Fibroblast of lung (primary cell): ENCODE measurements around the gene PAM. TPM values are rescaled to one million over a fixed set of nuclear protein-coding genes. Genes with fewer than 3 reads are reported as not detected.

Experiments used
- DNase-seq, 2 donors: peaks; one replicate each; pipeline versions ENCODE4 v3.0.0 to v3.0.0-alpha.2; 2010; ENCODE audit warnings: low read depth in 2 of 2
- H2AFZ ChIP-seq: 2 replicates; pipeline ENCODE4 v1.5.1; 2012; ENCODE audit warnings: low read length, control low read depth, inconsistent platforms
- H3K27ac ChIP-seq: 2 replicates; pipeline ENCODE4 v1.5.1; 2011; ENCODE audit warnings: low read length, control low read depth; ENCODE audit not compliant: insufficient read depth
- H3K27me3 ChIP-seq: 2 replicates; pipeline ENCODE4 v1.5.1; 2011; ENCODE audit warnings: mild to moderate bottlenecking, low read length; ENCODE audit not compliant: control insufficient read depth, insufficient read depth
- H3K36me3 ChIP-seq: 2 replicates; pipeline ENCODE4 v1.5.1; 2011; ENCODE audit warnings: low read length; ENCODE audit not compliant: control insufficient read depth, insufficient read depth
- H3K4me1 ChIP-seq: 2 replicates; pipeline ENCODE4 v1.5.1; 2011; ENCODE audit warnings: low read length; ENCODE audit not compliant: control insufficient read depth, insufficient read depth; ENCODE audit errors: extremely low read depth
- H3K4me2 ChIP-seq: 2 replicates; pipeline ENCODE4 v1.5.1; 2011; ENCODE audit warnings: low read length, control low read depth; ENCODE audit not compliant: insufficient read depth; ENCODE audit errors: extremely low read depth
- H3K4me3 ChIP-seq, 4 experiments: fragments of 200-600 bp in 1 of 4; sonication (generic) in 1 of 4; replicated peaks in 1 of 4; 2 replicates each; pipeline ENCODE4 v1.5.1; 2011 to 2016; ENCODE audit warnings: low read length in 4 of 4, low read depth in 3 of 4, mild to moderate bottlenecking in 3 of 4, control low read depth in 2 of 4, inconsistent platforms in 1 of 4, mixed read lengths in 1 of 4; ENCODE audit not compliant: insufficient read depth in 1 of 4; ENCODE audit errors: control extremely low read depth in 1 of 4
- H3K79me2 ChIP-seq: 2 replicates; pipeline ENCODE4 v1.5.1; 2012; ENCODE audit warnings: mild to moderate bottlenecking, low read length, inconsistent platforms; ENCODE audit not compliant: control insufficient read depth, insufficient read depth
- H3K9ac ChIP-seq: 2 replicates; pipeline ENCODE4 v1.5.1; 2011; ENCODE audit warnings: mild to moderate bottlenecking, low read length, control low read depth; ENCODE audit not compliant: insufficient read depth
- H3K9me3 ChIP-seq: 2 replicates; pipeline ENCODE4 v1.5.1; 2012; ENCODE audit warnings: low read depth, low read length; ENCODE audit not compliant: control insufficient read depth, insufficient read depth
- H4K20me1 ChIP-seq: 2 replicates; pipeline ENCODE4 v1.5.1; 2011; ENCODE audit warnings: low read length; ENCODE audit not compliant: control insufficient read depth, insufficient read depth; ENCODE audit errors: extremely low read depth
- CTCF ChIP-seq, 2 donors: IDR thresholded peaks in 1 of 2; conservative IDR thresholded peaks in 1 of 2; 1 replicate in 1 of 2; 2 replicates in 1 of 2; pipeline ENCODE4 v1.5.1; 2011 to 2012; ENCODE audit warnings: low read length in 2 of 2, control low read depth in 1 of 2, inconsistent platforms in 1 of 2, low read depth in 1 of 2, mild to moderate bottlenecking in 1 of 2
- EZH2 ChIP-seq: IDR thresholded peaks from 2 replicates; pipeline ENCODE4 v1.5.1; 2012; ENCODE audit warnings: low read length, control low read depth, mild to moderate bottlenecking; ENCODE audit errors: missing control alignments
- polyA plus RNA-seq, 2 donors: library from polyadenylated mRNA; depleted of rRNA in 1 of 2; stranded (reverse) in 1 of 2; unstranded in 1 of 2; fragments of >200 nt; gene quantifications; 2 replicates each; pipeline ENCODE4 v1.2.1, GENCODE V29; 2011 to 2012; ENCODE audit warnings: missing spikeins in 1 of 2
- total RNA-seq: library from RNA; depleted of rRNA; stranded (reverse); fragments of >200 nt; gene quantifications from 2 replicates; pipeline ENCODE4 v1.2.1, GENCODE V29; 2014

Gene PAM
- total and polyA plus RNA-seq, 2 donors (not counting 1 experiment from before 2014, with no cell fraction given): 404 to 405 TPM

GRCh38 chr5:102930244-102930643 is 175.1 kb downstream of the PAM start:
- no peaks in the 10 kb centered on the region for H3K4me1 ChIP-seq
- peaks cover 2% of the 10 kb centered on the region for H3K36me3 ChIP-seq
- no peaks in the 10 kb centered on the region for H3K27me3 ChIP-seq
- no peaks in the 10 kb centered on the region for H4K20me1 ChIP-seq
- no peak for DNase-seq
- no peaks in the 10 kb centered on the region for H3K9me3 ChIP-seq
- no peak overlapping the region for H3K9ac ChIP-seq
- H2AFZ ChIP-seq: no peak overlapping the region
- TF ChIP-seq EZH2 (no peak), CTCF (conservative IDR thresholded peaks at IDR 0.05 in 1 of 2, IDR thresholded peaks at IDR 0.05 in 1 of 2; ENCODE audit: low read depth in 1 of 2, low read length in 2 of 2) (no peak)
- H3K79me2 ChIP-seq: no peaks in the 10 kb centered on the region
- H3K4me3 ChIP-seq: no peak overlapping the region
- H3K4me2 ChIP-seq: no peak overlapping the region
- H3K27ac ChIP-seq: no peak overlapping the region

- Histone ChIP-seq H3K9me3 (no peaks in the 10 kb centered on the region), H3K36me3 (peaks cover 2% of the 10 kb centered on the region), H3K4me2 (no peak overlapping the region), H3K79me2 (no peaks in the 10 kb centered on the region), H3K27me3 (no peaks in the 10 kb centered on the region), H3K9ac (no peak overlapping the region), H3K4me1 (no peaks in the 10 kb centered on the region), H2AFZ (no peak overlapping the region), H3K4me3 (no peak overlapping the region), H3K27ac (no peak overlapping the region), H4K20me1 (no peaks in the 10 kb centered on the region)
- no peak for DNase-seq
- TF ChIP-seq CTCF (conservative IDR thresholded peaks at IDR 0.05 in 1 of 2, IDR thresholded peaks at IDR 0.05 in 1 of 2; ENCODE audit: low read depth in 1 of 2, low read length in 2 of 2): no peak
- no peak for TF ChIP-seq EZH2
Measured at GRCh38 chr5:102931085-102931725, 176.1 kb downstream of the PAM start.

- Histone ChIP-seq H4K20me1 (no peaks in the 10 kb centered on the region), H3K9ac (no peak overlapping the region), H3K27me3 (no peaks in the 10 kb centered on the region), H3K4me2 (no peak overlapping the region), H3K36me3 (no peaks in the 10 kb centered on the region), H3K27ac (no peak overlapping the region), H3K4me1 (no peaks in the 10 kb centered on the region), H3K79me2 (no peaks in the 10 kb centered on the region), H3K9me3 (no peaks in the 10 kb centered on the region), H2AFZ (no peak overlapping the region), H3K4me3 (no peak overlapping the region)
- TF ChIP-seq EZH2 (no peak), CTCF (conservative IDR thresholded peaks at IDR 0.05 in 1 of 2, IDR thresholded peaks at IDR 0.05 in 1 of 2; ENCODE audit: low read depth in 1 of 2, low read length in 2 of 2) (no peak)
- DNase-seq: no peak
Measured at GRCh38 chr5:102932781-102933180, 177.7 kb downstream of the PAM start.
